ENCODE results near the gene PODXL2. TPM values are rescaled to one million over a fixed set of nuclear protein-coding genes. Genes with fewer than 3 reads are reported as not detected.

Gene PODXL2
- total RNA-seq, 1 donor from 2014 or later = 3.9 TPM

DNA sequence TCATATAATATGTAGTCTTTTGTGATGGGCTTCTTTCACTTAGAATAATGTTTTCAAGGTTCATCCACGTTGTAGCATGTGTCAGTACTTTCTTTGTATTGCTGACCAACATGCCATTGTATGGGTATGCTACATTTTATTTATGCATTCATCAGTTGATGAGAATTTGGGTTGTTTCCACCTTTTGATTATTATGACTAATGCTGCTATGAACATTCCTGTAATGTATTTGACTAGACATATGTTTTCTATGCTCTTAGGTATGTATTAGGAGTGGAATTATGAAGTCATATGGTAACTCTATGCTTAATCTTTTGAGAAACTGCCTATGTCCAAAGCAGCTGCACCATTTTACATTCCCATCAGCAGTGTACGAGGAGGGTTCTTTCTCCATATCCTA is 3.2 kb upstream of the PODXL2 start:
- DNase-seq (ENCODE audit: low spot score) = no peak
- Mint-ChIP-seq H3K9me3 (no peaks in the 10 kb centered on the region), H3K36me3 (ENCODE audit: low read depth) (peaks cover 21% of the 10 kb centered on the region), H3K27me3 (ENCODE audit: low read depth) (peaks cover 43% of the 10 kb centered on the region), H3K27ac (no peak overlapping the region), H3K4me1 (ENCODE audit: low read depth) (peaks cover 22% of the 10 kb centered on the region), H3K4me3 (ENCODE audit: low read depth) (no peak overlapping the region)
- intact Hi-C loops (cut with micrococcal nuclease) = no loop called here

DNA sequence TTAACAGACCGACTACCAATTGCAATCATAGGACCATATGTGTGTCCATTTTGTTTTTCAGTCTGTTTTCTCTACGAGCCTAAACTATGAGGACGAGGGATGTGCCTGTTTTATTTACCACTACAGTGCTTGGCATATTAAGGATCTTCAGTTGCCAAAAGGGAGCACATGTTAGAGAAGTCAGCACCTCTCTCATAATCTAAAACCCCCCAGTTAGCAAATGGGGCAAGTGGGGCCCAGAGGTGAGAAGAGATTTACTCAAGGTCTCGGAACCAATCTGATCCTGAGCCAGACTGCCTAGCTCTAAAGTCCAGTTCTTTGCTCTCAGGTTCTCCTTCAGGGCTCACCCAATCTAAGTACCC is 578 bp upstream of the PODXL2 start:
- DNase-seq (ENCODE audit: low spot score) = no peak
- Mint-ChIP-seq H3K27ac (no peak overlapping the region), H3K27me3 (ENCODE audit: low read depth) (peaks cover 60% of the 10 kb centered on the region), H3K9me3 (no peaks in the 10 kb centered on the region), H3K4me3 (ENCODE audit: low read depth) (peak overlapping the region; percentile 68), H3K4me1 (ENCODE audit: low read depth) (peaks cover 22% of the 10 kb centered on the region), H3K36me3 (ENCODE audit: low read depth) (no peaks in the 10 kb centered on the region)
- intact Hi-C loops (cut with micrococcal nuclease) = no loop called here

DNA sequence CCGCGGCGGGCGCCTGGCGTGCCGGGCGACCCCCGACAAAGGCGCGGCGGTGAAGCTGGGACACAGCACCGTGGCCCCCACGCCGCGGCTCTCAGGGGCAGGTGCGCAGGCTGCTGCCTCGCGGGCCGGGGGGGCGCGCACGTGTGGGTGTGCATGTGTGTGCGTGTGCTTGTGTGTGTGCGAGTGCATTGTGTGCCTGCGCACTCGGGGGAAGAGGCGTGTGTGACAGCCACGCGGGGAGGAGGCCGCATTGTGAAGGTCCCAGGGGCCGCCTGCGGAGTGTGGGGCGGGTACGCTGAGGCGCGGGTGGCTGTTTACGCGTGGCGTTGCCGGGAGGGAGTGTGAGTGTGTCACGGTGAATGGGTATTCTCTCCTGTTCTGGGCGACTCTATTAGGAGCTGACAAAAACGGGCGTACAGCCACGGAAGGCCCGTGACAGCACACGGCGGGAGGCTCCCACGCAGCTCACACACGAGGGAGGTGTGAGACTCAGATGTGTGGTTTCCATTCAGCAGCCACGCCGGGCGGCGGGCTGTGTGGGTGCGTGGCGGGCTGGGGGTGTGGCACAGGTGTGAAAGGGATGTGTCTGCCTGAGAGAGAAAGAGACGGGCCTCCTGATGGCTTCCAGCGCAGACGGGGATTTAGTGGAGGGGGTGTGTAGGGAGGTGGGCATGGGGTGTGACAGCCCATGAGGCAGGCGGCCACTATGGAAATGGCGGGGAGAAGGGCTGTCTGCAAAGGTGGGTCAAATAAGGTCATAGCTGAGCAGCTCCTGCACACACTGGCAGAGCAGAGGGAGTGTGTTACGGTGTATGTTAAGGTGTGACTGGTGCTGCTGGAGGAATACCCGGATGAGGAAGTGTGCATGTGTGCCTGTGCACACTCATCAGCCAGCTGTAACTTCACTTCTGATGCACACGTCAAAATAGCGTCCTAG is 750 bp downstream of the PODXL2 start:
- H3K9me3 Mint-ChIP-seq = no peaks in the 10 kb centered on the region
- H3K27ac Mint-ChIP-seq = no peak overlapping the region
- H3K27me3 Mint-ChIP-seq (ENCODE audit: low read depth) = peaks cover 62% of the 10 kb centered on the region
- peaks cover 22% of the 10 kb centered on the region for H3K4me1 Mint-ChIP-seq (ENCODE audit: low read depth)
- intact Hi-C loops (cut with micrococcal nuclease) = no loop called here
- H3K36me3 Mint-ChIP-seq (ENCODE audit: low read depth) = no peaks in the 10 kb centered on the region
- H3K4me3 Mint-ChIP-seq (ENCODE audit: low read depth) = peak overlapping the region; percentile 67
- no peak for DNase-seq (ENCODE audit: low spot score)

DNA sequence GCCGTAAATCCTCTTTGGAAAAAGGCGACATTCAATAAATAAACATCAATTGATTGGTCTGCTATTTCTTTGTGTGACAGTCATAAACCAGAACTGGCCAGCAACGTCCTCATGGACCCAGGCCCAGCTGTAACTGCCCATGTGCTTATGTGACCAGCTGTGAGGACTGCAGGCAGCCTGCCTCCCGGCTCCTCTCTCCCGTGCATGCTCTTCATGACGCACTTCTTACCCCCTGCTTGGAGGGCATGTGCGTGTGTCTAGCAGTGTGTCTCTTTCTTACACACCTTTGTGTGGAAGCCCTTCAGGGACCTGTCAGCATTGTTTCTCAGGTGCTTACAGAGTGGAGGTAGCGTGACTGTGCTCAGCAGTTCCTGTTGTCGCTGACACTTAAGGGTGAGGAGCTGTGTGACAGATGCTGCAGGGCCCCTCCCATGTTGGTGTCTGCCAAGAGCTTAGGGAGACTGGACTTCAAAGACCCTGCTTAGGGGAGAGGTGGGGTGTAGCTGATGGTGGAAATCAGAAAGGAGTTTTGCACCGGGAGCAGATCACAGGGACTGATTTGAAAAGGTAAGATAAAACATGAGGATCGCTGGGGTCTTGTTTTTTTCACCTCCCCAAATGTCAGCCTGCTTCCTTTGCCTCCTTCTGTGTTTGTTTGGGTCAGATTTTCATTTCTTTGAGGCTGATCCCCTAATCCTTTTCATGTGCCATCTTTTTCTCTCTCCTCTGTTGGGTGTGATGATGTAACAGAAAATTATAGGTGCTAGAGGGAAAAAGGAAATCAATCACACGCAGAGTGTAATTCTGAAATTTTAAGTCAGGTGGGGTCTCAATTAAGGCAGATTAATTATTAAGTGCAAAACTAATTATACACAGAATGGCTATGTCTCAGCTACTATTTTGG is 2.1 kb downstream of the PODXL2 start:
- Mint-ChIP-seq H3K4me3 (ENCODE audit: low read depth) (no peak overlapping the region), H3K9me3 (no peaks in the 10 kb centered on the region), H3K27ac (no peak overlapping the region), H3K27me3 (ENCODE audit: low read depth) (peaks cover 63% of the 10 kb centered on the region), H3K4me1 (ENCODE audit: low read depth) (peaks cover 21% of the 10 kb centered on the region), H3K36me3 (ENCODE audit: low read depth) (no peaks in the 10 kb centered on the region)
- intact Hi-C loops (cut with micrococcal nuclease) = no loop called here
- DNase-seq (ENCODE audit: low spot score) = no peak

DNA sequence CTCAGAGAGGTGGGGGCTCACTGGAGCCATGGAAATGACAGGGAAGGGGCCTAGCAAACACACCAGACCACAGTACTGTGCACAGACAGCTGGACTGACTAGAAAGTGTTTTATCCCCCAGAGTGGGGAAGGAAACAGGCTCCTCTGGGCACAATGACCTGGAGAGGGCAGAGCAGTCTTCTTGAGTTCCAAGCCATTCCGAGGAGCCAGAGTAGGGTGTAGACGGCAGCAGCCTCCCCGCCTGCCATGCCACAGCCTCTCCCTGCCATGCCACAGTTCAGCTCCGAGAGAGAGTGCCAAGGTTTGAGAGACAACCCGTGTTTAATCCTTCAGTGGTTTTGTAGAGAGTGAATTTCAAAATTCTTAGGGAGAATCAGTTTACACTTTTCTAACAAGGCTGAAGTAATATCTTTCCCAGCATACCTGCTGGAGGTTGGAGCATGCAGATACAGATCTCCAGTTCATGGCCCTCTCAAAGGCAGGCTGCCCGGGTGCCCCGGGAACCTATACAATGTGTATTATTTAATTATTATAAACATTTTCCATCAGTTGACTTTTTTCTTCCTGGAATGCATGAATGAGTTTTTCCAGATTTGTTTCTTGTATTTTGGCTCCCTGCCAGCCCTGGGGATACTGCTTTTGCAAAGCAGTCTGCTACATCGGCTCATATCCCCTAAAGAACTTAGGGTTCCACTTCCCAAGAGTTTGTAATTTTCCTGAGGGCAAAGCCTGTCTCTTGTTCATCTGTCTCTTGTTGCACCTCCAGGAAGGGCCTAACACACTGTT is 3.2 kb downstream of the PODXL2 start:
- no peak overlapping the region for H3K4me3 Mint-ChIP-seq (ENCODE audit: low read depth)
- H3K4me1 Mint-ChIP-seq (ENCODE audit: low read depth) = peaks cover 15% of the 10 kb centered on the region
- peaks cover 55% of the 10 kb centered on the region for H3K27me3 Mint-ChIP-seq (ENCODE audit: low read depth)
- H3K36me3 Mint-ChIP-seq (ENCODE audit: low read depth) = no peaks in the 10 kb centered on the region
- DNase-seq (ENCODE audit: low spot score) = no peak
- H3K27ac Mint-ChIP-seq = no peak overlapping the region
- H3K9me3 Mint-ChIP-seq = no peaks in the 10 kb centered on the region
- intact Hi-C loops (cut with micrococcal nuclease) = no loop called here

DNA sequence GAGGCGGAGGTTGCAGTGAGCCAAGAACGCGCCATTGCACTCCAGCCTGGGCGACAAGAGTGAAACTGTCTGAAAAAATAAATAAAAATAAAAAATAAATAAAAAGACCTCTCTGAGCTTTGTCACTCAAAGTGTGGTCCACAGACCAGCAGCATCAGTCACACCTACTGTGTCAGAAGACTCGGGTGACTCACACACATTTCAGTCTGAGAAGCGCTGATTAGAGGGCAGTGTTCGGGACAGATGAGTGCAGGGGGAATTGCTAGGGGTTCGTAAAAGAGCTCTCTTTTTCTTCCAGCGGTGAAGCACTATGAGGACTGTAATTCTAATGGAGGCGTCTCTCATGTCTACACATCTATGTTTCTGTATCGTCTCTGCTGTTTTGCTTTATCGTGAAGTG is 5.7 kb downstream of the PODXL2 start:
- Mint-ChIP-seq H3K27me3 (ENCODE audit: low read depth) (peaks cover 38% of the 10 kb centered on the region), H3K36me3 (ENCODE audit: low read depth) (no peaks in the 10 kb centered on the region), H3K4me3 (ENCODE audit: low read depth) (no peak overlapping the region), H3K9me3 (no peaks in the 10 kb centered on the region), H3K27ac (no peak overlapping the region), H3K4me1 (ENCODE audit: low read depth) (peaks cover 18% of the 10 kb centered on the region)
- no peak for DNase-seq (ENCODE audit: low spot score)
- intact Hi-C loops (cut with micrococcal nuclease) = no loop called here

DNA sequence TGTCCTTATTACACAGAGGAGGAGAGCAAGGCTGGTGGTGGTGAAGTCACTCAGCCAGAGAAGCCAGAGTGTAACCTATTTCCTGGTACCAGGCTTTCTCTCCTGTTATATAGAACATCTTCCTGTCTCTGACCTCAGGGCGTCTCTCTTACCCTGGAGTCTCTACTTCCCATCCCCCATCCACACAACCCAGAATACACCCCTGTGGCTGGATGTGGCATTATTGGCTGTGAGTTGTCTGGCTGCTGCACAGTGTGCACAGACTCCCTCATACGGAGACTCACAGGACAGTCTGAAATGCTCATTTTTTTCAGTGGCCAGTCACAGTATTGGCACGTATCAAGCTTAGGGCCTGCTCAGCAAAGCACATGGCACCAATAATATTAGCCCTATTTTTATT is 8.6 kb downstream of the PODXL2 start:
- H3K27ac Mint-ChIP-seq = peak overlapping the region; percentile 35
- peaks cover 11% of the 10 kb centered on the region for H3K4me1 Mint-ChIP-seq (ENCODE audit: low read depth)
- no peak overlapping the region for H3K4me3 Mint-ChIP-seq (ENCODE audit: low read depth)
- intact Hi-C loops (cut with micrococcal nuclease) = no loop called here
- H3K9me3 Mint-ChIP-seq = no peaks in the 10 kb centered on the region
- peak; percentile 52 for DNase-seq (ENCODE audit: low spot score)
- peaks cover 16% of the 10 kb centered on the region for H3K27me3 Mint-ChIP-seq (ENCODE audit: low read depth)
- no peaks in the 10 kb centered on the region for H3K36me3 Mint-ChIP-seq (ENCODE audit: low read depth)

DNA sequence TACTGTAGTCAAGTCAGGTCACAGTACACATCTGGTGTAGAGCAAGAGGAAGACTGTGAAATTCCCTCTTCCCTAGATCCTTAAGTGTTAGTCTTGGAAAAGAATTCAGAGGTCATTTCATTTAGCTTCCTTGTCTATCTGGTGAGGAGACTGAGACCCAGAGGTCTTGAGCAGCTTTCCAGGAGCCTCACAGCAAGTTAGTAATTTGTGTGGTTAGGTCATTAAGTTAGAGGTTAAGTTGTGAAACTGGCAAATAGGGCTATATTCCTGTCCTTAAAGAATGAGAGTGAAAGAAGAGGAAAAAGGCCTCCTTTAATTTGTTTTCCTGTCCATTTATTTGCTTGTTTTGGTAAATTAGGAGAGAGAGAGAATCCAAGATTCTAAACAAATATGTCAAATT is 9.0 kb downstream of the PODXL2 start:
- Mint-ChIP-seq H3K36me3 (ENCODE audit: low read depth) (no peaks in the 10 kb centered on the region), H3K9me3 (no peaks in the 10 kb centered on the region), H3K4me1 (ENCODE audit: low read depth) (peaks cover 11% of the 10 kb centered on the region), H3K4me3 (ENCODE audit: low read depth) (no peak overlapping the region), H3K27ac (no peak overlapping the region), H3K27me3 (ENCODE audit: low read depth) (peaks cover 14% of the 10 kb centered on the region)
- intact Hi-C loops (cut with micrococcal nuclease) = no loop called here
- DNase-seq (ENCODE audit: low spot score) = no peak

DNA sequence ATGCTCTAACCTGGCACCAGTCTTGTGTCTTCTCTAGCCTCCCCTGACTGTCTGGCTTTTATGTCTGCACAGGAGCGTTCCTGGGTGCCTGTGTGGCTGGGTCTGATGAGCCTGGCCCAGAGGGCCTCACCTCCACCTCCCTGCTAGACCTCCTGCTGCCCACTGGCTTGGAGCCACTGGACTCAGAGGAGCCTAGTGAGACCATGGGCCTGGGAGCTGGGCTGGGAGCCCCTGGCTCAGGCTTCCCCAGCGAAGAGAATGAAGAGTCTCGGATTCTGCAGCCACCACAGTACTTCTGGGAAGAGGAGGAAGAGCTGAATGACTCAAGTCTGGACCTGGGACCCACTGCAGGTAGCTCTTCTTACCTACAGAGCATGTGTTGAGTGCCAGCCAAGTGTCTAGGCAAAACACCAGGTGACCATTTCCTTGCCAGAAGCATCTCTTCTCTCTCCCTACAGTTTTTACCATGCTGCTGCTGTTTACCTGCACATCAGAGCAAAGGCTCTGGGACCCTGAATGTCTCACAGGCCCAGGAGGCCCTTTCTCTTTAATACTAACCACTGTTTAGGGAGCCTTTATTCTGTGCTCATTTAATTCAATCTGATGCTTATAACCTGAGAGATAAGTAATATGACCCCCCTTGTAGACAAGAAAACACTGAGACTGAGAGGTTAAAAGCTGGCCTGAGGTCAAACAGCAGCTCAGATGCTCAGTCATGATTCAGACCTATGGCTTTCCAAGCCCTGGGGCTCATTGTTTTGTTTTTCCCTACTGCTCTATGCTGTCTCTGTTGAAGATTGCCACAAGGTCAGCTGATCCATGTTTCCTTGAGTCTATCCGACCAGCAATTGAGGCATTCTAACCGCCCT is 10.4 kb downstream of the PODXL2 start:
- H3K36me3 Mint-ChIP-seq (ENCODE audit: low read depth) = no peaks in the 10 kb centered on the region
- H3K9me3 Mint-ChIP-seq = no peaks in the 10 kb centered on the region
- H3K27me3 Mint-ChIP-seq (ENCODE audit: low read depth) = peaks cover 7% of the 10 kb centered on the region
- peaks cover 11% of the 10 kb centered on the region for H3K4me1 Mint-ChIP-seq (ENCODE audit: low read depth)
- intact Hi-C loops (cut with micrococcal nuclease) = no loop called here
- H3K27ac Mint-ChIP-seq = no peak overlapping the region
- no peak for DNase-seq (ENCODE audit: low spot score)
- no peak overlapping the region for H3K4me3 Mint-ChIP-seq (ENCODE audit: low read depth)

DNA sequence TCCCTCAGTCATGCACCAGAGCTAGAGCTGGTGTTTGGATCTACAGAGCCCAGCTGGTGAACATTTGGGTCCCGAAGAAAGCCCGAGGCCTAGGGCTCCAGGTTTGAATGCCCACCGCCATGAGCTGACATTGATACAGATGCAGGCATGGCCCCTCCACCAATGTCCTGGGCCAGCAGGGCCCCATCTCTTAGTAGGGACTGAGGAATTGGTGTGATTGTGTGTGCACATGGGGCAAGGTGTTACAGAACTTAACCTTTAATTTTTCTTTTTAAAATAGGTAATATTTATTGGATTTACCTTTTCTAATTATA is 11.0 kb downstream of the PODXL2 start:
- no peak for DNase-seq (ENCODE audit: low spot score)
- Mint-ChIP-seq H3K9me3 (no peaks in the 10 kb centered on the region), H3K36me3 (ENCODE audit: low read depth) (no peaks in the 10 kb centered on the region)

DNA sequence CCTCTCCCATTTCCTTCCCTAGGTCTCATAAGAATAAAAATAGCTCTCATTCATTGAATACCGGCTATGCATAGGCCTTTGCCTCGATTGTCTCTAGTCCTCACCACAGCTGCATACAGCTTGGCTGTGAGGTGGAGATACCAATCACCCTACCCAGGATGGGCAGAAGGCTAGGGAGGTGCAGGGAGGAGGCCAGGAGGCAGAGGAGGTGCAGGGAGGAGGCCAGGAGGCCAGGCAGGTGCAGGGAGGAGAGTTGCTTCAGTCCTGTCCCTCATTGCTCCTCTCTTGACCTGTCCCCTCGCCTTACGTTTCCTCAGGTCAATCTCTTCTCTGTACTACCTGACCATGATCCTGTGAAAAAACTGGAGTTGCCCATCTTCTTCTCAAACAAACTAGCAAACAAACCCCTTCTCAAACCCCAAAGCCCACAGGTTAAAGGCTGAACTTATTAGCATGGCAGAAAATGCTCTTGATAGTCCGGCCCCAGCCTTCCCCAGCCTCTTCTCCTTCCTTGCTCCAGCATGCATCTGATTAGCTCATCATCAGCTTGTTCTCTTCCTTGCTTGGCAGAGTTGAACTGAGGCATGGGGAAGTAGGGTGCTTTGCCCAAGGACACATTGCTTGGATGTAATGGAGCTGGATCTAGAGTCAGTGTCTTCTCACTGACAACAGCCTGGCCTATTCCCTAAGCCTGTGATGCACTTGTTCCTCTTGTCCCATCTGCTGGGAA is 15.8 kb downstream of the PODXL2 start:
- Mint-ChIP-seq H3K27me3 (ENCODE audit: low read depth) (peaks cover 2% of the 10 kb centered on the region), H3K36me3 (ENCODE audit: low read depth) (no peaks in the 10 kb centered on the region), H3K4me1 (ENCODE audit: low read depth) (no peaks in the 10 kb centered on the region), H3K27ac (no peak overlapping the region), H3K9me3 (no peaks in the 10 kb centered on the region), H3K4me3 (ENCODE audit: low read depth) (no peak overlapping the region)
- no peak for DNase-seq (ENCODE audit: low spot score)
- intact Hi-C loops (cut with micrococcal nuclease) = no loop called here

More for the DNA sequence above, 11.0 kb downstream of the PODXL2 start:
- no peak overlapping the region for H3K27ac Mint-ChIP-seq
- intact Hi-C loops (cut with micrococcal nuclease) = no loop called here
- H3K4me1 Mint-ChIP-seq (ENCODE audit: low read depth) = peaks cover 11% of the 10 kb centered on the region
- no peak overlapping the region for H3K4me3 Mint-ChIP-seq (ENCODE audit: low read depth)
- peaks cover 6% of the 10 kb centered on the region for H3K27me3 Mint-ChIP-seq (ENCODE audit: low read depth)
